Panc1 (cell line): ENCODE measurements around the gene PODNL1. TPM values are rescaled to one million over a fixed set of nuclear protein-coding genes. Genes with fewer than 3 reads are reported as not detected.

ENCODE experiments used
- ATAC-seq: fragments of 200-7000 bp; cut with Tn5 transposase; 2 replicates; pipeline ENCODE4 v1.9.1; 2020; ENCODE audit warnings: mild to moderate bottlenecking, moderate library complexity
- BruUV-seq: library from RNA; stranded (reverse); fragments of 400-500 nt; replicated peaks from 2 replicates; lab custom pipeline; 2021; lab: Mats Ljungman, UMichigan
- CTCF ChIA-PET: fragments of 300-600 bp; sonication (Branson Sonifier 250); formaldehyde crosslinking; loops from one replicate; lab custom pipeline; 2022; ENCODE audit warnings: antibody characterized with exemption; lab: Charles Lee
- POLR2A ChIA-PET: fragments of 300-600 bp; sonication (Branson Sonifier 250); formaldehyde crosslinking; loops from one replicate; lab custom pipeline; 2022; ENCODE audit warnings: antibody characterized with exemption; lab: Charles Lee
- DNase-seq: peaks from one replicate; pipeline ENCODE4 v3.0.0-alpha.2; 2010; ENCODE audit warnings: low read depth, low spot score
- H3K27ac ChIP-seq: 2 replicates; pipeline ENCODE4 v1.5.1; 2011; ENCODE audit warnings: mild to moderate bottlenecking, low read length, inconsistent platforms
- H3K27me3 ChIP-seq: fragments of 200-500 bp; sonication (Bioruptor generic); 2 replicates; pipeline ENCODE4 v1.6.0; 2014; ENCODE audit warnings: low read length, inconsistent platforms; ENCODE audit not compliant: control insufficient read depth, insufficient read depth
- H3K36me3 ChIP-seq: fragments of 200-500 bp; sonication (Bioruptor generic); 2 replicates; pipeline ENCODE4 v1.5.1; 2014; ENCODE audit warnings: inconsistent platforms, mild to moderate bottlenecking, low read length, moderate library complexity; ENCODE audit not compliant: control insufficient read depth, insufficient read depth
- H3K4me1 ChIP-seq: 2 replicates; pipeline ENCODE4 v1.5.1; 2011; ENCODE audit warnings: inconsistent platforms, mild to moderate bottlenecking, low read length, moderate library complexity; ENCODE audit not compliant: control insufficient read depth, insufficient read depth
- H3K4me3 ChIP-seq, 2 experiments: 2 replicates each; pipeline ENCODE4 v1.5.1; 2011 to 2012; ENCODE audit warnings: low read depth in 2 of 2, low read length in 2 of 2, mild to moderate bottlenecking in 2 of 2, inconsistent platforms in 1 of 2, moderate library complexity in 1 of 2
- H3K9me3 ChIP-seq: fragments of 200-500 bp; sonication (Bioruptor generic); 2 replicates; pipeline ENCODE4 v1.5.1; 2014; ENCODE audit warnings: low read depth, mild to moderate bottlenecking, inconsistent platforms, low read length, moderate library complexity; ENCODE audit not compliant: control insufficient read depth, insufficient read depth
- CTCF ChIP-seq: fragments of 450-650 bp; IDR thresholded peaks from 2 replicates; pipeline ENCODE4 v1.5.1; 2017; ENCODE audit warnings: mild to moderate bottlenecking
- POLR2AphosphoS5 ChIP-seq: IDR thresholded peaks from 2 replicates; pipeline ENCODE4 v1.6.1; 2012; ENCODE audit warnings: mild to moderate bottlenecking, low read depth, low read length, moderate library complexity
- SIN3A ChIP-seq: IDR thresholded peaks from 2 replicates; pipeline ENCODE4 v1.6.1; 2012; ENCODE audit warnings: low read depth, mild to moderate bottlenecking, low read length, moderate library complexity, borderline replicate concordance; ENCODE audit not compliant: insufficient read depth
- TCF7L2 ChIP-seq: IDR thresholded peaks from 2 replicates; pipeline ENCODE4 v1.6.1; 2011; ENCODE audit warnings: mild to moderate bottlenecking, low read depth, low read length, inconsistent platforms
- in situ Hi-C: cut with HindIII; loops from 2 replicates; pipeline ENCODE4 v1.10.0; 2016; ENCODE audit warnings: low sequenced_read_pairs, low pct_unique_long_range_greater_than_20kb
- intact Hi-C: fragments of 100-400 bp; cut with micrococcal nuclease; formaldehyde crosslinking; loops from one replicate; pipeline ENCODE4 v1.10.0; 2022; ENCODE audit not compliant: unreplicated experiment
- total RNA-seq: library from RNA; stranded (reverse); gene quantifications from one replicate; pipeline ENCODE4 v1.2.1, GENCODE V29; 2021; ENCODE audit not compliant: unreplicated experiment
- TF ChIP-seq, protein P1 (sequence below), 2 experiments: IDR thresholded peaks; 2 replicates each; pipeline ENCODE4 v1.6.1; 2011 to 2012; ENCODE audit warnings: low read depth in 2 of 2, control low read depth in 1 of 2, low read length in 1 of 2, mild to moderate bottlenecking in 1 of 2, moderate library complexity in 1 of 2; ENCODE audit not compliant: insufficient read depth in 1 of 2

Gene PODNL1
- total RNA-seq, 1 experiment from 2014 or later: 1.4 TPM

DNA sequence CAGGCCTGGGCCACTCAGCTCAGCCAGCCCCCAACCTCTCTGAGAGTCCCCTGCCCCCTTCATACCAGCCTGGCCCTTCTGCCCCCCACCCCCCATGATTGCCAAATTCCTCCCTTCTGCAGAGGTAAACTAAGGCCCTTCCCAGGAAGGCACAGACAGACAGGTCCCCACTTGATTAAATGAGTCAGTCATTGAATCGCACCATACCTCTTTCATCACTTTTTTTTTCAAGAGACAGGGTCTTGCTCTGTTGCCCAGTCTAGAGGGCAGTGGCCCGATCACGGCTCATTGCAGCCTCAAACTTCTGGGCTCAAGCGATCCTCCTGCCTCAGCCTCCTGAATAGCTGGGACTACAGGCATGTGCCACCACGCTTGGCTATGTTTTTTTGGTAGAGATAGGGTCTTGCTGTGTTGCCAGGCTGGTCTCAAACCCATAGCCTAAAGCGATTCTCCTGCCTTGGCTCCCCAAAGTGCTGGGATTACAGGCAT lies 6.0 kb downstream of the PODNL1 start:
- ChIA-PET CTCF (no interaction called here), POLR2A (no interaction called here)
- intact Hi-C loops (no loop called here), in situ Hi-C loops (no loop called here)
- Histone ChIP-seq H3K4me1 (no peaks in the 10 kb centered on the region; the same call in none of the 2 replicates), H3K4me3 (no peak overlapping the region), H3K36me3 (no peaks in the 10 kb centered on the region), H3K9me3 (no peaks in the 10 kb centered on the region), H3K27ac (no peak overlapping the region), H3K27me3 (no peaks in the 10 kb centered on the region)
- TF ChIP-seq TCF7L2: no peak
- TF ChIP-seq CTCF: no peak
- no peak for TF ChIP-seq SIN3A
- no peak for TF ChIP-seq POLR2AphosphoS5
- TF ChIP-seq, protein P1, sequence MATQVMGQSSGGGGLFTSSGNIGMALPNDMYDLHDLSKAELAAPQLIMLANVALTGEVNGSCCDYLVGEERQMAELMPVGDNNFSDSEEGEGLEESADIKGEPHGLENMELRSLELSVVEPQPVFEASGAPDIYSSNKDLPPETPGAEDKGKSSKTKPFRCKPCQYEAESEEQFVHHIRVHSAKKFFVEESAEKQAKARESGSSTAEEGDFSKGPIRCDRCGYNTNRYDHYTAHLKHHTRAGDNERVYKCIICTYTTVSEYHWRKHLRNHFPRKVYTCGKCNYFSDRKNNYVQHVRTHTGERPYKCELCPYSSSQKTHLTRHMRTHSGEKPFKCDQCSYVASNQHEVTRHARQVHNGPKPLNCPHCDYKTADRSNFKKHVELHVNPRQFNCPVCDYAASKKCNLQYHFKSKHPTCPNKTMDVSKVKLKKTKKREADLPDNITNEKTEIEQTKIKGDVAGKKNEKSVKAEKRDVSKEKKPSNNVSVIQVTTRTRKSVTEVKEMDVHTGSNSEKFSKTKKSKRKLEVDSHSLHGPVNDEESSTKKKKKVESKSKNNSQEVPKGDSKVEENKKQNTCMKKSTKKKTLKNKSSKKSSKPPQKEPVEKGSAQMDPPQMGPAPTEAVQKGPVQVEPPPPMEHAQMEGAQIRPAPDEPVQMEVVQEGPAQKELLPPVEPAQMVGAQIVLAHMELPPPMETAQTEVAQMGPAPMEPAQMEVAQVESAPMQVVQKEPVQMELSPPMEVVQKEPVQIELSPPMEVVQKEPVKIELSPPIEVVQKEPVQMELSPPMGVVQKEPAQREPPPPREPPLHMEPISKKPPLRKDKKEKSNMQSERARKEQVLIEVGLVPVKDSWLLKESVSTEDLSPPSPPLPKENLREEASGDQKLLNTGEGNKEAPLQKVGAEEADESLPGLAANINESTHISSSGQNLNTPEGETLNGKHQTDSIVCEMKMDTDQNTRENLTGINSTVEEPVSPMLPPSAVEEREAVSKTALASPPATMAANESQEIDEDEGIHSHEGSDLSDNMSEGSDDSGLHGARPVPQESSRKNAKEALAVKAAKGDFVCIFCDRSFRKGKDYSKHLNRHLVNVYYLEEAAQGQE (IDR thresholded peaks at IDR 0.05; ENCODE audit: insufficient read depth in 1 of 2, low read depth in 2 of 2, low read length in 1 of 2): no peak
- DNase-seq (no peak), ATAC-seq (no peak)
- no TSS peak for BruUV-seq

DNA sequence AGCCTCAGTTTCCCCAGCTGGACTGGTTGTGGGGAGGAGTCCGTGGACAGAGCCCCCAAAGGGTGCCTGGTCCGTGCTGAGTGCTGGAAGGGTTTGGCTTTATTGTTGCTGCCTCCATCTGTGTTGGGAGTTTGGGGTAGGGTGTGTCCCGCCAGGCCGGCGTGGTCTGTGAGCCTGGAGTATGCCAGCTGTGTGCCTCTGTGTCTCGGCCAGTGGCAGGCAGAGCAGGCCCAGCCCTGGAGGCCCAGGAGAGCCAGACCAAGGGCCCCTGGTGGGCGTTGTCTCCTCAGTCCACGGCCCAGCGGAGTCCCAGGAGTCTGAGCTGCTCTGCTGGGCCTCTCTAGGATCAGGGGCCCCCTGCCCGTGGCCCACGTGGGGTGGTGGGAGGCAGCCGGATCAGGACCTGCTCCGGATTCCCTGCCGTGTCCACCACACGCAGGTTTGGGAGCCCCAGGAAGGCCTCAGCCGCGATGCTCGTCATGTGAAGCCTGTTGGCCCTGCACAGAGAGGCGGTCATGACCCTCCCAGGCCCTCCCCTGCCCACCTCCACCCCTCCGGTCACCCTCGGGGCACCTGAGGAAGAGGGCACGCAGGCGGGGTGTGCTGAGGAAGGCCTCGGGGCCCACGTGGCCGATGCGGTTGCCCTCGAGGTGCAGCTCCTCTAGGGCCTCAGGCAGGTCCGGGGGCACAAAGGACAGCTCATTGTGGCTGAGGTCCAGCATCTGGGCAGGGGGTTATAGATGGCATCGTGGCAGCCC lies 6.6 kb downstream of the PODNL1 start:
- H3K36me3 ChIP-seq: no peaks in the 10 kb centered on the region
- ATAC-seq: no peak
- POLR2A ChIA-PET: no interaction called here
- no peaks in the 10 kb centered on the region for H3K9me3 ChIP-seq
- H3K4me3 ChIP-seq: no peak overlapping the region
- no peak overlapping the region for H3K27ac ChIP-seq
- no peaks in the 10 kb centered on the region; the same call in 1 of the 2 replicates for H3K4me1 ChIP-seq
- TF ChIP-seq TCF7L2 (no peak), SIN3A (no peak), CTCF (no peak), POLR2AphosphoS5 (no peak)
- TF ChIP-seq, protein P1 (IDR thresholded peaks at IDR 0.05; ENCODE audit: insufficient read depth in 1 of 2, low read depth in 2 of 2, low read length in 1 of 2): no peak
- in situ Hi-C loops (no loop called here), intact Hi-C loops (no loop called here)
- no TSS peak for BruUV-seq
- H3K27me3 ChIP-seq: no peaks in the 10 kb centered on the region
- no peak for DNase-seq
- CTCF ChIA-PET: interaction anchor here (0.7 kb wide), 1 partner anchor 8 kb away, joined by 5 read pairs; no protein-coding TSS in a partner anchor
